OCI-LY1 (cell line): ENCODE results near the gene VPS72.

Experiments
- H2AFZ ChIP-seq: fragments of 200-600 bp; sonication (generic), shearing (Covaris generic); 2 replicates; pipeline ENCODE4 v1.6.0; 2014; ENCODE audit warnings: antibody characterized with exemption, mild to moderate bottlenecking, low read length
- H3F3A ChIP-seq: fragments of 200-600 bp; sonication (generic), shearing (Covaris generic); 2 replicates; pipeline ENCODE4 v1.6.0; 2014; ENCODE audit warnings: mild to moderate bottlenecking, antibody characterized with exemption, low read length, moderate library complexity; ENCODE audit not compliant: insufficient read depth
- H3K27ac ChIP-seq: fragments of 200-600 bp; sonication (generic); 2 replicates; pipeline ENCODE4 v1.5.1; 2014; ENCODE audit warnings: low read length, mixed run types, mild to moderate bottlenecking, low read depth; ENCODE audit not compliant: poor library complexity, severe bottlenecking
- H3K27me3 ChIP-seq: fragments of 200-600 bp; sonication (generic); 2 replicates; pipeline ENCODE4 v1.6.0; 2014; ENCODE audit warnings: antibody characterized with exemption, mild to moderate bottlenecking, low read length, moderate library complexity; ENCODE audit not compliant: insufficient read depth
- H3K36me3 ChIP-seq: fragments of 200-600 bp; sonication (generic); 2 replicates; pipeline ENCODE4 v1.6.1; 2014; ENCODE audit warnings: mild to moderate bottlenecking, antibody characterized with exemption, low read length, moderate library complexity, mixed read lengths; ENCODE audit not compliant: insufficient read depth
- H3K4me1 ChIP-seq: fragments of 200-600 bp; sonication (generic); 2 replicates; pipeline ENCODE4 v1.5.1; 2014; ENCODE audit warnings: mild to moderate bottlenecking, low read length, moderate library complexity; ENCODE audit not compliant: insufficient read depth, severe bottlenecking
- H3K4me2 ChIP-seq: fragments of 200-600 bp; sonication (generic), shearing (Covaris generic); 2 replicates; pipeline ENCODE4 v1.6.1; 2014; ENCODE audit warnings: low read length
- H3K4me3 ChIP-seq: fragments of 200-600 bp; sonication (generic); 2 replicates; pipeline ENCODE4 v1.5.1; 2014; ENCODE audit warnings: low read length, low read depth, mild to moderate bottlenecking, mixed read lengths; ENCODE audit not compliant: poor library complexity, severe bottlenecking
- H3K79me2 ChIP-seq: fragments of 200-600 bp; shearing (Covaris generic); 2 replicates; pipeline ENCODE4 v1.6.1; 2016; ENCODE audit warnings: mixed run types, low read length, mixed read lengths; ENCODE audit not compliant: insufficient read depth
- H3K9ac ChIP-seq: fragments of 200-600 bp; sonication (generic), shearing (Covaris generic); 2 replicates; pipeline ENCODE4 v1.6.1; 2014; ENCODE audit warnings: mild to moderate bottlenecking, low read length, mixed read lengths
- H3K9me2 ChIP-seq: fragments of 200-600 bp; sonication (generic), shearing (Covaris generic); 2 replicates; pipeline ENCODE4 v1.6.1; 2014; ENCODE audit warnings: low read depth, mild to moderate bottlenecking, low read length, mixed read lengths
- H3K9me3 ChIP-seq: fragments of 200-600 bp; shearing (Covaris generic); 2 replicates; pipeline ENCODE4 v1.6.1; 2014; ENCODE audit warnings: low read length, mixed read lengths
- H4K20me1 ChIP-seq: fragments of 200-600 bp; sonication (generic), shearing (Covaris generic); 2 replicates; pipeline ENCODE4 v1.6.0; 2016; ENCODE audit warnings: mild to moderate bottlenecking, low read length; ENCODE audit not compliant: insufficient read depth
- CTCF ChIP-seq: fragments of 200-600 bp; sonication (generic), shearing (Covaris generic); IDR thresholded peaks from 2 replicates; pipeline ENCODE4 v1.5.1; 2017; ENCODE audit warnings: mild to moderate bottlenecking, antibody characterized with exemption, low read length, moderate library complexity, mixed read lengths
- EZH2 ChIP-seq: fragments of 200-600 bp; sonication (generic), shearing (Covaris generic); IDR thresholded peaks from 2 replicates; pipeline ENCODE4 v1.8.0; 2017; ENCODE audit warnings: borderline replicate concordance, mixed run types, mild to moderate bottlenecking, antibody characterized with exemption, low read length, moderate library complexity, mixed read lengths

Gene VPS72

GRCh38 chr1:151143057-151143435 is 47.0 kb downstream of the VPS72 start:
- Histone ChIP-seq H2AFZ (no peak overlapping the region), H3K36me3 (no peaks in the 10 kb centered on the region), H3K79me2 (no peaks in the 10 kb centered on the region), H3K9me2 (no peaks in the 10 kb centered on the region), H3K4me2 (no peak overlapping the region), H3K27ac (no peak overlapping the region), H3F3A (no peaks in the 10 kb centered on the region), H3K4me1 (peaks cover 33% of the 10 kb centered on the region), H3K4me3 (no peak overlapping the region), H4K20me1 (no peaks in the 10 kb centered on the region), H3K9me3 (no peaks in the 10 kb centered on the region), H3K9ac (no peak overlapping the region), H3K27me3 (peaks cover 11% of the 10 kb centered on the region; the same call in 1 of the 2 replicates)
- TF ChIP-seq CTCF (no peak), EZH2 (no peak)

GRCh38 chr1:151142411-151143056 is 47.5 kb downstream of the VPS72 start:
- Histone ChIP-seq H3K4me2 (peak overlapping the region; percentile 24), H4K20me1 (no peaks in the 10 kb centered on the region), H3K9me3 (no peaks in the 10 kb centered on the region), H2AFZ (no peak overlapping the region), H3K79me2 (no peaks in the 10 kb centered on the region), H3K27me3 (peaks cover 11% of the 10 kb centered on the region; the same call in 1 of the 2 replicates), H3K4me3 (no peak overlapping the region), H3K4me1 (peaks cover 33% of the 10 kb centered on the region), H3K9ac (no peak overlapping the region), H3K36me3 (no peaks in the 10 kb centered on the region), H3K9me2 (no peaks in the 10 kb centered on the region), H3K27ac (no peak overlapping the region), H3F3A (no peaks in the 10 kb centered on the region)
- TF ChIP-seq CTCF (no peak), EZH2 (no peak)

- Histone ChIP-seq H3K4me2 (no peak overlapping the region), H3K27me3 (peaks cover 6% of the 10 kb centered on the region; the same call in 1 of the 2 replicates), H3K36me3 (no peaks in the 10 kb centered on the region), H3K4me1 (peaks cover 13% of the 10 kb centered on the region), H3K27ac (no peak overlapping the region), H3K9me2 (no peaks in the 10 kb centered on the region), H3K9me3 (no peaks in the 10 kb centered on the region), H3K79me2 (no peaks in the 10 kb centered on the region), H3F3A (no peaks in the 10 kb centered on the region), H3K4me3 (no peak overlapping the region), H4K20me1 (no peaks in the 10 kb centered on the region), H3K9ac (no peak overlapping the region), H2AFZ (no peak overlapping the region)
- TF ChIP-seq EZH2 (no peak), CTCF (no peak)
Observed at GRCh38 chr1:151137789-151138188, 52.2 kb downstream of the VPS72 start.
